PC-3 (cell line): Measurements from ENCODE around the gene ETFA. TPM values are rescaled to one million over a fixed set of nuclear protein-coding genes. Genes with fewer than 3 reads are reported as not detected.

Source experiments
- ATAC-seq: fragments of 200-7000 bp; cut with Tn5 transposase; 2 replicates; pipeline ENCODE4 v1.9.1; 2020; ENCODE audit warnings: mild to moderate bottlenecking, moderate library complexity
- BruUV-seq: library from RNA; stranded (reverse); fragments of 400-500 nt; replicated peaks from 2 replicates; lab custom pipeline; 2021; lab: Mats Ljungman, UMichigan
- CTCF ChIA-PET: fragments of 300-600 bp; sonication (Branson Sonifier 250); formaldehyde crosslinking; loops from one replicate; lab custom pipeline; 2022; ENCODE audit warnings: antibody characterized with exemption; lab: Charles Lee
- POLR2A ChIA-PET: fragments of 300-600 bp; sonication (Branson Sonifier 250); formaldehyde crosslinking; loops from one replicate; lab custom pipeline; 2022; ENCODE audit warnings: antibody characterized with exemption; ENCODE audit not compliant: unreplicated experiment; lab: Charles Lee
- DNase-seq: peaks from one replicate; pipeline ENCODE4 v3.0.0-alpha.2; 2015
- H2AFZ ChIP-seq: fragments of 300-600 bp; sonication (generic); 2 replicates; pipeline ENCODE4 v1.6.0; 2016; ENCODE audit warnings: antibody characterized with exemption, low read length
- H3F3A ChIP-seq: fragments of 300-600 bp; sonication (generic); one replicate; pipeline ENCODE4 v1.6.0; 2017; ENCODE audit warnings: antibody characterized with exemption, low read length, control low read depth, mild to moderate bottlenecking; ENCODE audit not compliant: unreplicated experiment
- H3K27ac ChIP-seq: fragments of 300-600 bp; sonication (generic); 2 replicates; pipeline ENCODE4 v1.5.1; 2016; ENCODE audit warnings: mild to moderate bottlenecking, low read length
- H3K27me3 ChIP-seq: fragments of 300-600 bp; sonication (generic); 2 replicates; pipeline ENCODE4 v1.6.1; 2016; ENCODE audit warnings: low read length, mixed read lengths
- H3K36me3 ChIP-seq: fragments of 300-600 bp; sonication (generic); 2 replicates; pipeline ENCODE4 v1.6.1; 2016; ENCODE audit warnings: low read depth, mixed run types, low read length, mixed read lengths
- H3K4me1 ChIP-seq: fragments of 300-600 bp; sonication (generic); 2 replicates; pipeline ENCODE4 v1.5.1; 2016; ENCODE audit warnings: low read length; ENCODE audit not compliant: insufficient read depth
- H3K4me2 ChIP-seq: fragments of 300-600 bp; sonication (generic); 2 replicates; pipeline ENCODE4 v1.6.0; 2016; ENCODE audit warnings: low read length
- H3K4me3 ChIP-seq: fragments of 300-600 bp; sonication (generic); 2 replicates; pipeline ENCODE4 v1.5.1; 2016; ENCODE audit warnings: mild to moderate bottlenecking, low read length, mixed read lengths
- H3K79me2 ChIP-seq: fragments of 300-600 bp; sonication (generic); 2 replicates; pipeline ENCODE4 v1.6.1; 2017; ENCODE audit warnings: low read length, mixed read lengths
- H3K9ac ChIP-seq: fragments of 300-600 bp; sonication (generic); 2 replicates; pipeline ENCODE4 v1.6.0; 2016; ENCODE audit warnings: mild to moderate bottlenecking, low read length
- H3K9me2 ChIP-seq: fragments of 300-600 bp; sonication (generic); replicated peaks from 2 replicates; pipeline ENCODE4 v1.6.1; 2016; ENCODE audit warnings: mixed run types, low read length, mixed read lengths
- H3K9me3 ChIP-seq: fragments of 300-600 bp; sonication (generic); 2 replicates; pipeline ENCODE4 v1.6.1; 2016; ENCODE audit warnings: low read length, mixed read lengths
- H4K20me1 ChIP-seq: fragments of 300-600 bp; sonication (generic); 2 replicates; pipeline ENCODE4 v1.6.1; 2016; ENCODE audit warnings: low read length, mixed read lengths
- CTCF ChIP-seq: fragments of 300-600 bp; sonication (generic); conservative IDR thresholded peaks from 2 replicates; pipeline ENCODE4 v1.5.1; 2017; ENCODE audit warnings: antibody characterized with exemption, low read depth, mild to moderate bottlenecking, low read length
- EZH2 ChIP-seq: fragments of 300-600 bp; sonication (generic); IDR thresholded peaks from one replicate; pipeline ENCODE4 v1.6.1; 2017; ENCODE audit warnings: antibody characterized with exemption, mild to moderate bottlenecking, low read length; ENCODE audit not compliant: unreplicated experiment
- EZH2phosphoT487 ChIP-seq: fragments of 300-600 bp; sonication (generic); IDR thresholded peaks from 2 replicates; pipeline ENCODE4 v1.6.1; 2018; ENCODE audit warnings: mild to moderate bottlenecking, antibody characterized with exemption, low read length, borderline replicate concordance
- intact Hi-C: fragments of 100-400 bp; cut with micrococcal nuclease; formaldehyde crosslinking; loops from 2 replicates; pipeline ENCODE4 v1.9.0; 2023
- total RNA-seq: library from RNA; depleted of rRNA; stranded (reverse); fragments of >200 nt; gene quantifications from 2 replicates; pipeline ENCODE4 v1.2.3, GENCODE V29; 2014

ETFA gene
- total RNA-seq, 1 experiment from 2014 or later: 160 TPM

GRCh38 chr15:76206325-76206976 lies 104.8 kb downstream of the ETFA start:
- Histone ChIP-seq H3K9me2 (no peaks in the 10 kb centered on the region), H3K4me2 (no peak overlapping the region), H3K27ac (no peak overlapping the region), H3K4me3 (no peak overlapping the region), H3K36me3 (no peaks in the 10 kb centered on the region), H3K4me1 (no peaks in the 10 kb centered on the region), H3K9ac (no peak overlapping the region), H3K79me2 (no peaks in the 10 kb centered on the region), H2AFZ (no peak overlapping the region), H4K20me1 (no peaks in the 10 kb centered on the region), H3K27me3 (no peaks in the 10 kb centered on the region), H3K9me3 (no peaks in the 10 kb centered on the region), H3F3A (no peaks in the 10 kb centered on the region)
- ATAC-seq: no peak; the same call in 1 of the 2 replicates
- peak; percentile 56 for DNase-seq
- ChIA-PET POLR2A (no interaction called here), CTCF (interaction anchor here (0.7 kb wide), 1 partner anchor 21 kb away, joined by 3 read pairs; no protein-coding TSS in a partner anchor)
- no TSS peak for BruUV-seq
- intact Hi-C loops: no loop called here
- no peak for TF ChIP-seq EZH2
- no peak for TF ChIP-seq CTCF
- no peak for TF ChIP-seq EZH2phosphoT487

- H4K20me1 ChIP-seq: no peaks in the 10 kb centered on the region
- no peaks in the 10 kb centered on the region for H3K4me1 ChIP-seq
- H3F3A ChIP-seq: no peaks in the 10 kb centered on the region
- POLR2A ChIA-PET: no interaction called here
- intact Hi-C loops: no loop called here
- ATAC-seq (no peak), DNase-seq (no peak)
- TF ChIP-seq EZH2phosphoT487 (no peak), CTCF (no peak), EZH2 (no peak)
- no peak overlapping the region for H3K4me2 ChIP-seq
- no peaks in the 10 kb centered on the region for H3K27me3 ChIP-seq
- no peak overlapping the region for H3K27ac ChIP-seq
- H2AFZ ChIP-seq: no peak overlapping the region
- H3K4me3 ChIP-seq: no peak overlapping the region
- CTCF ChIA-PET: no interaction called here
- no peaks in the 10 kb centered on the region for H3K79me2 ChIP-seq
- H3K9me2 ChIP-seq: no peaks in the 10 kb centered on the region
- no peaks in the 10 kb centered on the region for H3K36me3 ChIP-seq
- no peak overlapping the region for H3K9ac ChIP-seq
- no TSS peak for BruUV-seq
- no peaks in the 10 kb centered on the region for H3K9me3 ChIP-seq
These were observed 106.3 kb downstream of the ETFA start for GRCh38 chr15:76204916-76205460.

- H3K4me3 ChIP-seq: no peak overlapping the region
- TF ChIP-seq CTCF (no peak), EZH2 (no peak), EZH2phosphoT487 (no peak)
- ChIA-PET CTCF (no interaction called here), POLR2A (no interaction called here)
- H3K36me3 ChIP-seq: no peaks in the 10 kb centered on the region
- BruUV-seq: no TSS peak
- no peaks in the 10 kb centered on the region for H3K79me2 ChIP-seq
- no peak overlapping the region for H2AFZ ChIP-seq
- no peaks in the 10 kb centered on the region for H4K20me1 ChIP-seq
- H3K4me1 ChIP-seq: no peaks in the 10 kb centered on the region
- intact Hi-C loops: no loop called here
- no peaks in the 10 kb centered on the region for H3K9me3 ChIP-seq
- DNase-seq (no peak), ATAC-seq (no peak)
- no peaks in the 10 kb centered on the region for H3K9me2 ChIP-seq
- no peaks in the 10 kb centered on the region for H3F3A ChIP-seq
- no peaks in the 10 kb centered on the region for H3K27me3 ChIP-seq
- no peak overlapping the region for H3K4me2 ChIP-seq
- no peak overlapping the region for H3K9ac ChIP-seq
- no peak overlapping the region for H3K27ac ChIP-seq
These were observed 107.0 kb downstream of the ETFA start for GRCh38 chr15:76204109-76204845.
